DMS 273 treated with DMSO at 0.1 percent for 48 hours (cell line): ENCODE results near the gene FBXW10.
"Not testable (repeated sequence)": the region's sequence is repeated elsewhere in the genome, so short reads cannot be mapped to it uniquely, and the experiment has no call there.

Experiments used
- DNase-seq: peaks from one replicate; lab custom pipeline; 2025; lab: John Stamatoyannopoulos, UW

Gene FBXW10, protein sequence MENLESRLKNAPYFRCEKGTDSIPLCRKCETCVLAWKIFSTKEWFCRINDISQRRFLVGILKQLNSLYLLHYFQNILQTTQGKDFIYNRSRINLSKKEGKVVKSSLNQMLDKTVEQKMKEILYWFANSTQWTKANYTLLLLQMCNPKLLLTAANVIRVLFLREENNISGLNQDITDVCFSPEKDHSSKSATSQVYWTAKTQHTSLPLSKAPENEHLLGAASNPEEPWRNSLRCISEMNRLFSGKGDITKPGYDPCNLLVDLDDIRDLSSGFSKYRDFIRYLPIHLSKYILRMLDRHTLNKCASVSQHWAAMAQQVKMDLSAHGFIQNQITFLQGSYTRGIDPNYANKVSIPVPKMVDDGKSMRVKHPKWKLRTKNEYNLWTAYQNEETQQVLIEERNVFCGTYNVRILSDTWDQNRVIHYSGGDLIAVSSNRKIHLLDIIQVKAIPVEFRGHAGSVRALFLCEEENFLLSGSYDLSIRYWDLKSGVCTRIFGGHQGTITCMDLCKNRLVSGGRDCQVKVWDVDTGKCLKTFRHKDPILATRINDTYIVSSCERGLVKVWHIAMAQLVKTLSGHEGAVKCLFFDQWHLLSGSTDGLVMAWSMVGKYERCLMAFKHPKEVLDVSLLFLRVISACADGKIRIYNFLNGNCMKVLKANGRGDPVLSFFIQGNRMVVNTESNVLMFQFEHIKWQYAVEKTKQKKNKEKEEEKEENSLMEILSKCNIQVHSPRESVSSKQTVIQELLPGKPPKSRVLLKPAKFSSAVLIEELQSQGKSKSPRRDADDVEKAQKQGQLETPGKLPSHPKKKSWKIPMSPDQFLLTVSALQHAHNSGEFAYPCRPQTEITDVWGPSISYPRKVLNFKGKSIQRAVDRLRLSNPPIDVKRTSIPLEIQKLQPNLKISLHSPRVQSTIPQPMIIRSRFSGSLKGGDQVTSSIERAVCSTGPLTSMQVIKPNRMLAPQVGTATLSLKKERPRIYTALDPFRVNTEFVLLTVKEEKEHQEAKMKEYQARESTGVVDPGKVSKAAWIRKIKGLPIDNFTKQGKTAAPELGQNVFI

GRCh38 chr17:18743699-18744421 is at the start of gene FBXW10:
TSS of gene FBXW10 (plus strand) at chr17:18744054. CDS start at chr17:18744245, 191 bp downstream.
- DNase-seq, result not testable (repeated sequence)

GRCh38 chr17:18695143-18695542 is 48.7 kb upstream of the FBXW10 start:
- DNase-seq, result not testable (repeated sequence)

GRCh38 chr17:18698473-18699103 is 45.3 kb upstream of the FBXW10 start:
- not testable (repeated sequence) for DNase-seq

DNA sequence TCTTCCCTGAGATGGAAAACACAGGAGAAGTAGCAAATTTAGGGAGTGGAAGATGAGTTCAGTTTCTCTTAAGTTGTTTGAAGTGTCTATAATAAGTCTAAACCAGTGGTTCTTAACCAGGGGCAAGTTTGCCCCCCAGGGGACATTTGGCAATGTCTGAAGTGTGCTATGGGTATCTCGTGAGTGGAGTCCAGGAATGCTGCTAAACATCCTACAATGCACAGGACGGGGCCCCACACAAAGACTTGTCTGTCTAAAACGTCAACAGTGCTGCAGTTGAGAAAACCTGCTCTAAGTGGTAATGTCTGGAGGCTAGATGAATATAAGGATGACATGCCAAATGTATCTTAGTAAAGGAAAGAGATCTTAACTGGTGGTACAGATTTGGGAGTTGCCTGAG is 37.9 kb upstream of the FBXW10 start:
- not testable (repeated sequence) for DNase-seq

DNA sequence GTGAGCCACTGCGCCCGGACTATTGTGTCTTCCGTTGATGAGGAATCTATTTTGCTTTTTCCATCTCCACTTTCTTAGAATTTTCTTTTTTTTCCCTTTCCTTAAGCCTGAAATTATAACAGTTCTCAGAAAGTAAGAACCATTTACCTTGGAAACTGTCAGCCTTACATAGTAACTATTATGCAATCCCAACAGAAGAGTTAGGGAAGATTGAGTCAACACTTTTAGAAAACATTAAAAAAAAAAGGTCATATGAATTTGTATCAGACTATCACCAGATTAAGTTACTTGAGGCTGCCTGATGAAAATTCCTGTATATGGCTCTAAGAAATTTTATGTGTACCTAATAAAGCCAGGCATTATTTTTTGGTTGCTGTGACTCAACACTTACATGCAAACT is 35.6 kb upstream of the FBXW10 start:
- not testable (repeated sequence) for DNase-seq

DNA sequence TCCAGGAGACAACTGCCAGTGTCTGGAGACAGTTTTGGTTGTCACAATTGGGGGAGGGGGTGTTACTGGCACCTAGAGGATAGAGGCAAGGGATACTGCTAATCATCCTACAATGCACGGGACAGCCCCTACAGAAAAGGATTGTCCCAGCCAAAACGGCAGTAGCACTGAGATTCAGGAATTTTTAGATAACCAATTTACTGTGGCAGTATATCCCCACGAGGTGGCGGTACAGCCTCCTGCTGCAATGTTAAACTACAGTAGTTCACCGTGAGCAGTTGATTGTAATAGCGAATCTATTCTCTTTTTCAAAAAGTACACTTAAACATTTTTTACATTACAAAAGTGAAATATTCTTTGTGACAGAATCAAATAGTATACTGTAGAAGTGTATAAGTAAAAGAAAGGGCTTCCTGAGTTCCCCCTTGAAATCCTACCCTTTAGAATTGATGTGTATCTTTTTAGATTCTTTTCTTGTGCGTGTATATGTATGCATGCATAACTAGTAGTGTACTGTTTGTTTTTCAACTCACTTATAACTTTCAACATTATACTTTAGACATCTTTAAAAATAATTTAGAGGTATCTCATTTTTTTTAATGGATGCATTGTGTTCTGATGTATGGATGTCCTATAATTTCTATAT is 31.4 kb upstream of the FBXW10 start:
- DNase-seq, result not testable (repeated sequence)

DNA sequence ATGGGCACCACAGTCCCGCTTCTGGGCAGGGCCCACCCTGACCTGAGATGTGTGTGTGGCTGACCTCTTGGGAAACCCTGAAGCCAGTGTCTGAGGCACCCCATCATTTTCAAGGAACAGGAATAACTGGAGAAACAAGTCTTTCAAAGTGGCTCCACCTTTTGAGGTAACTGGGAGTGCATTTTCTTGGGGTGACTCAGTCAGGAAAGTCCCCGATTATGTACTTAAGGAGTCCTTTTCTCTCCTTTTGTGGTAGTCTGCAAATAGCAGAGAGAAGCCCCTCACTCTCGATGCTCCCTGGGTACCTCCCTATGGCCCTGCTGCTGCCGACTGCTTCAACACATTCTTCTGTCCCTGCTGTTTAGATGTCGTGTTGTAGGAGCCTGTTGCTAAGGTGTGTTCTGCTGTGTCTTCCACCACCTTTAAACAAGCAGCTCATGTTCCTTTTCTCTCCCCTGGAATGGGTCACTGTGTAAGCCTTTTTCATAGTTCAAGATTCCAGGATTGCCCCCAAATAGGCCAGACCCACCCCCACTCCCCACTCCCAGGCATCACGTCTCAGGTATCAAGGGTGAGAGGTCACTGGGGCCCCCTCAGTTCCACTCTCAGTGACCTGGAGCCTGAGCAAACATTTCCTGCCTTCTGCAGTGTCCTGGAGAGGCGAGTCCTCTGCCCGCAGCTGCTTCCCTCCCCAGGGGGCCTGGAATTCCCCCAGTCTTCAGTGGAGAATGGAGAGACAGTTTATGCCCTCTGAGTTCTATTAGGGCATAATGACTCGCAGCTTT is 25.0 kb upstream of the FBXW10 start:
- DNase-seq, result not testable (repeated sequence)

- DNase-seq, result not testable (repeated sequence)
Observed at GRCh38 chr17:18719428-18720110, 24.3 kb upstream of the FBXW10 start.

- not testable (repeated sequence) for DNase-seq
Observed at GRCh38 chr17:18721775-18722547, 21.9 kb upstream of the FBXW10 start.

DNA sequence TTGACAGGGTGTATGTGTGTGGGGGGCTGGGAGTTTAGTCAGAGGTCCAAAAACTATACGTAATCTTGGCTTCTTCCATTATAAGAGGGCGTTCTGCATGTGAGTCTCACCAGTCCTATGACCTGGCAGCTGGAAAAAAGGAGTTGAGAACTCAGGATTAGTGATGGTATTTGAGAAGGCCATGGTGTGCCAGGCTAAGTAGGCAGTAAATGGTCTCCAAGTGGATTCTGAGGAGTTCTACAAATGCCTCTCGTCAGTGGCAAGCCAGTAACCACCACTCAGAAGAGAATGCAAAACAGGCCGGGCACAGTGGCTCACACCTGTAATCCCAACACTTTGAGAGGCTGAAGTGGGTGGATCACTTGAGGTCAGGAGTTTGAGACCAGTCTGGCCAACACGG is 21.2 kb upstream of the FBXW10 start:
- not testable (repeated sequence) for DNase-seq

DNA sequence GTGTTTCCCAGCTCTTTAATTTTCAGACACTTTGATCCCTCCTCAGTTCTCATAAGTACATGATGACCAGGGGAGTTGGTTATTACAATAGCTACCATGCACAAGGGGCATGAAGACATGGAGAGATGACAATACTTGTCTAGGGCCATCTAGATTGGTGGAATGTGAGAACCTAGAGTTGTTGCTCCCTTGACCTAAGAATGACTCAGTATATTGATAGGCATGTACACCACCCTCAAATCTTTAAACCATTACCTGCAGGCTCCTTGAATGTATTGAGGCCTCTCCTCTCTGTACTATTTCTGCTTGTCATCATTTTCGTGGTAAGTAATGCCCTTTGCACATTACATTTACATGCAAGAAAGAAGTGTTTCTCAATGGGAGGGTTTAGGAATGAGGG is 20.3 kb upstream of the FBXW10 start:
- DNase-seq, result not testable (repeated sequence)

GRCh38 chr17:18732438-18732837 is 11.4 kb upstream of the FBXW10 start:
- DNase-seq, result not testable (repeated sequence)

- not testable (repeated sequence) for DNase-seq
Observed at GRCh38 chr17:18733350-18733749, 10.5 kb upstream of the FBXW10 start.

- DNase-seq, result not testable (repeated sequence)
Observed at GRCh38 chr17:18739616-18740391, 4.0 kb upstream of the FBXW10 start.

GRCh38 chr17:18741228-18741627 is 2.6 kb upstream of the FBXW10 start:
- not testable (repeated sequence) for DNase-seq

DNA sequence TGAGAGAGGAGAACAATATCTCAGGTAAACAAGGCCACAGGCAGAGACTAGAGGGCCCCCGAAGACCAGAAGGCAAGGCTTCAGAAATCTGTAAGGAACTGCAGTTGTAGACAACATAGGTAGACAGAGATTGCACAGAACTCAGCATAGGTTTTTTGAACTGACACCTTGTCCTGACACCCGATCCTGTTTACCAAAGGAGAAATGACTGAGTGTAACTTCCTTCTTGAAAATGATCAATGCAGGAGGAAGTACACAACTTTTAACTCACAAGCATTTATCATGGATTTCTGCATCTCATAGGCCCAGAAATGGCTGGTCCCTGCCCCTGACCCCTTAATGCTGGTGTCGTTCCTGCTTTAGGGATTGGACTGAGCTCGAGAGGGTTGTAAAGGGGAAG is 872 bp downstream of the FBXW10 start:
- not testable (repeated sequence) for DNase-seq

DNA sequence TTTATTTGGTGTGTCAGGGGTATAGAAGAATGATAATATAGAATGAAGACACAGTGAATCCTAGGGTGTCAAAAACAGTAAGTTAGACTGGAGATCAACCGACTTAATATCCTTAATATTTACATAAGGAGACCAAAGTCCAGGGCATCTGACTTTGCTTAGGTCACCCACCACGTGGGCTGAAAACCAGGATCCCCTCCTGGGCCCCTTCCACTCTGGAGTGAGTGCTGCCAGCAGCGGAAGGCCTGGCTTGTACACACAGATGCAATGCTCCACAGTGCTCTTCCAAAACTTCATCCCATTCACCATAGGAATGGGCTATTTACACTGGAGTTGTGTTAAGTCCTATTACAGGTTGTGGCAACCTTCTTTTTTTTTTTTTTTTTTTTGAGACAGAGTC is 2.7 kb downstream of the FBXW10 start:
- DNase-seq, result not testable (repeated sequence)

DNA sequence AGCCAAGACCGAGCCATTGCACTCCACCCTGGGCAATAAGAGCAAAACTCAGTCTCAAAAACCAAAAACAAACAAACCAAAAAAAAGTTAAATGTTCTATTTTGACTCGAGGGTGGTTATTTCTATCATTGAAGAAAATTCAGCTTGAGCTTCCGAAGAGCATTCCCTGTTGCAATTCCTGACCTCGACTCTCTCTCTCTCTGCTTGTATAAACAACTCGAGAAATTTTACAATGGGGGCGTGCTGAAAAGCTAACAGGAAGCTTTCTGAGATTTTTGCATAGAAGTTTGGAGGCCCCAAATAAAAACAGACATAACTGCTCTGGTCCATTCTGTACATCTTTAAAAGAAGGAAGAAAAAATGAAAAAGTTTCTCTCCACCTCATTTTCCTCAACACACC is 3.6 kb downstream of the FBXW10 start:
- DNase-seq, result not testable (repeated sequence)
